Subcutaneous abdominal adipose tissue (tissue), 5 donors: ENCODE data around the gene OR8I2.
"Not testable (repeated sequence)": the region's sequence is repeated elsewhere in the genome, so short reads cannot be mapped to it uniquely, and the experiment has no call there.

Source experiments
- H3K27ac ChIP-seq: one replicate; pipeline ENCODE4 v1.7.0; 2013; ENCODE audit warnings: low read depth, mild to moderate bottlenecking, inconsistent platforms, low read length, moderate library complexity
- H3K27me3 ChIP-seq, 5 donors: one replicate each; pipeline ENCODE4 v1.7.0; 2013; ENCODE audit warnings: low read length in 5 of 5, inconsistent platforms in 1 of 5; ENCODE audit not compliant: control insufficient read depth in 5 of 5, insufficient read depth in 4 of 5
- H3K36me3 ChIP-seq, 5 donors: one replicate each; pipeline ENCODE4 v1.7.0; 2013; ENCODE audit warnings: low read length in 5 of 5; ENCODE audit not compliant: control insufficient read depth in 5 of 5, insufficient read depth in 5 of 5
- H3K4me1 ChIP-seq, 5 donors: one replicate each; pipeline ENCODE4 v1.7.0; 2013; ENCODE audit warnings: low read length in 5 of 5, mild to moderate bottlenecking in 3 of 5, moderate library complexity in 1 of 5; ENCODE audit not compliant: control insufficient read depth in 5 of 5, insufficient read depth in 5 of 5
- H3K4me3 ChIP-seq, 5 donors: one replicate each; pipeline ENCODE4 v1.7.0; 2013; ENCODE audit warnings: low read length in 5 of 5, low read depth in 1 of 5
- H3K9ac ChIP-seq, 5 donors: one replicate each; pipeline ENCODE4 v1.7.0; 2013; ENCODE audit warnings: low read length in 5 of 5, mild to moderate bottlenecking in 4 of 5, moderate library complexity in 3 of 5
- H3K9me3 ChIP-seq, 5 donors: one replicate each; pipeline ENCODE4 v1.7.0; 2013; ENCODE audit warnings: low read length in 5 of 5; ENCODE audit not compliant: control insufficient read depth in 5 of 5
- donor health status: healthy.
- donor health status: healthy.
- donor health status: healthy.
- donor health status: healthy.
- donor health status: healthy.

OR8I2 gene

GRCh38 chr11:56122073-56122472 lies 29.0 kb downstream of the OR8I2 start, which contains the start of gene OR8H3:
TSS of gene OR8H3 (plus strand) at chr11:56122373. CDS start at chr11:56122373, 0 bp downstream.
- H3K4me1 ChIP-seq, result no peaks in the 10 kb centered on the region
- no peak within 1 kb of the TSS for H3K9ac ChIP-seq
- H3K27ac ChIP-seq, result no peak within 1 kb of the TSS
- H3K36me3 ChIP-seq, result no peaks in the 10 kb centered on the region
- H3K27me3 ChIP-seq, result no peaks in the 10 kb centered on the region
- H3K9me3 ChIP-seq, result no peaks in the 10 kb centered on the region
- H3K4me3 ChIP-seq, result no peak within 1 kb of the TSS

- Histone ChIP-seq H3K9me3 (peaks cover 0 to 2% (median 0%) of the 10 kb centered on the region in 5 donors), H3K36me3 (no peaks in the 10 kb centered on the region), H3K4me3 (no peak within 1 kb of the TSS), H3K27ac (no peak within 1 kb of the TSS), H3K4me1 (no peaks in the 10 kb centered on the region), H3K27me3 (no peaks in the 10 kb centered on the region), H3K9ac (no peak within 1 kb of the TSS)
Measured at GRCh38 chr11:56140151-56140661, 47.1 kb downstream of the OR8I2 start, which contains the start of gene OR8J3. TSS of gene OR8J3 (minus strand) at chr11:56140201. CDS start at chr11:56137718, 2,483 bp downstream.

GRCh38 chr11:56143681-56144080 lies 50.6 kb downstream of the OR8I2 start:
- not testable (repeated sequence) for H3K4me3 ChIP-seq, H3K9me3 ChIP-seq, H3K27me3 ChIP-seq, H3K9ac ChIP-seq, H3K4me1 ChIP-seq, H3K27ac ChIP-seq, H3K36me3 ChIP-seq
